ENCODE measurements around the gene YWHAQ.
A peak's percentile ranks its signal among the peaks of the same experiment; 100 is the strongest.

Gene YWHAQ

GRCh38 chr2:9630736-9631552, at the start of gene YWHAQ:
YWHAQ (minus strand) TSS chr2:9630997; CDS start chr2:9630452, 545 bp downstream.
- DNase-seq (ENCODE audit: low read depth in 2 of 2) = peak; percentile 96

GRCh38 chr2:9680082-9680481, 49.3 kb upstream of the YWHAQ start:
- no peak for DNase-seq (ENCODE audit: low read depth in 2 of 2)

DNA sequence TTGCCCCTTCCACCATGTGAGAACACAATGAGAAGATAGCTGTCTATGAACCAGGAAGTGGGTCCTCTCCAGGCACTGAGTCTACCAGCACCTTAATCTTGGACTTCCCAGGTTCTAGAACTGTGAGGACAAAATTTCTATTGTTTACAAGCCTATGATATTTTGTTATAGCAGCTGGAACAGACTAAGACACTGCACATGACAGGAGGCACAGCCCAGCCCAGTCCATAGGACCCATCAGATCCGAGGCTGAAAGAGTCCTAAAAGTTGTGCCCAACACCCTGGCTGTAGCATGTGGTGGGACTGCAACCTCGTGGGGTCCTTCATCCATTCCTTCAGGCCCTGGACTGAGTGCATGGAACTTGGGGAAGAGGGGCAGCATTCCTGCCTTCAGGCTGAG, 48.4 kb upstream of the YWHAQ start:
- DNase-seq (ENCODE audit: low read depth in 2 of 2) = no peak

DNA sequence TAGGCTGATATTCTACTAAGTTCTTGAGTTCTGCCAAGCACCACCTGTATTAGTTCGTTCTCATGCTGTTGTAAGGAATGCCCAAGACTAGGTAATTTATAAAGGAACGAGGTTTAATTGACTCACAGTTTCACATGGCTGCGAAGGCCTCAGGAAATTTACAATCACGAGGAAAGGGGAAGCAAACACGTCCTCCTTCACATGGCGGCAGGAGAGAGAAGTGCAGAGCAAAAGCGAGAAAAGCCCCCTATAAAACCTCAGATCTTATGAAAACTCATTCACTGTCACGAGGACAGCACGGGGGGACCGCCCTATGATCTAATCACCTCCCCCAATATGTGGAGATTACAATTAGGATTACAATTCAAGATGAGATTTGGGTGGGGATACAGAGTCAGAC, 47.7 kb upstream of the YWHAQ start:
- no peak for DNase-seq (ENCODE audit: low read depth in 2 of 2)

- DNase-seq (ENCODE audit: low read depth in 2 of 2) = no peak
Observed at GRCh38 chr2:9675415-9676351, 44.9 kb upstream of the YWHAQ start.

DNA sequence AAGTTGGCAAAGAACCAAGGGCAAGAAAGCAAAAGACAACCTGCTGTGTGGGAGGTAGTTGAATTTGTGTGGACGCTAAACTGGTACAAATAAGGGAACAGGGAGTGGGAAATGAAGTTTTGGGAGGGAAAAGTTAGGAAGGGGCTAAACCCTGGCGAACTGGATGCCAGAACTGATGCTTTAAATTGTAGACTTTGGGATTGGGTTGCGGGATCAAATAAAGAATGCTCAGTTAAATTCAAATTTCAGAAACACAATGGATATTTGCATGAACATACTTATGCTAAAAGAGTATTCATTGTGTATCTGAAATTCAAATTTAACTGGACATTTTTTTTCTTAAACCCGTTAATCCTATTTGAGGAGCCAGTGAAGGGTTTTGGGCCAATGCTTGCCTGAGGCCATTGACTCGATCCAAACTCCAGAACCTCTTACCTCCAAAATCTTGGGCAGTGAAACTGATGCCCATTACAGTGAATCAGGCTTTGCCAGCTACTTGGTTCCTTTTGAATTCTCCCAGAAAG, 44.2 kb upstream of the YWHAQ start:
- no peak for DNase-seq (ENCODE audit: low read depth in 2 of 2)

- no peak for DNase-seq (ENCODE audit: low read depth in 2 of 2)
Observed at GRCh38 chr2:9673914-9674481, 43.2 kb upstream of the YWHAQ start.

- no peak for DNase-seq (ENCODE audit: low read depth in 2 of 2)
Observed at GRCh38 chr2:9668687-9669345, 38.0 kb upstream of the YWHAQ start.

- no peak for DNase-seq (ENCODE audit: low read depth in 2 of 2)
Observed at GRCh38 chr2:9667826-9668225, 37.0 kb upstream of the YWHAQ start.

DNA sequence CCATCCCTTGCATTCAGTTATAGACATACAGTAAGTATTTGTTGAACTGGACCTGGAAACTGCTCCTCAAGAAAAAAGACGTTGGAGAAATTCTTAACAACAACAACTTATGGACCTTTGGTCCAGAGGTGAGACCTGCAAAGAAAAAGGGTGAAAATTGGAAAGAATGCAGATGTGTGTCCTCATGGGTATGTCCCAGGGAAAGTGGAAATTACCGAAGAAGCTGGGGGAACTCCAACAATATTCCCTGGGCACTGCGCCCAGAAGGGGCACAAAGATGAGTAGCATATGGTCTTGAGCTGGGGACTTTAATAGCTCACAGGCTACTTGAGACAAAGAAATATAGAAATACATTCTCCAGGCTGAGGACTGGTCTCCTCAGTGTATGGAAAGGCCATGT, 35.5 kb upstream of the YWHAQ start:
- DNase-seq (ENCODE audit: low read depth in 2 of 2) = no peak

GRCh38 chr2:9665898-9666297, 35.1 kb upstream of the YWHAQ start:
- no peak for DNase-seq (ENCODE audit: low read depth in 2 of 2)

GRCh38 chr2:9664365-9664764, 33.6 kb upstream of the YWHAQ start:
- no peak for DNase-seq (ENCODE audit: low read depth in 2 of 2)

DNA sequence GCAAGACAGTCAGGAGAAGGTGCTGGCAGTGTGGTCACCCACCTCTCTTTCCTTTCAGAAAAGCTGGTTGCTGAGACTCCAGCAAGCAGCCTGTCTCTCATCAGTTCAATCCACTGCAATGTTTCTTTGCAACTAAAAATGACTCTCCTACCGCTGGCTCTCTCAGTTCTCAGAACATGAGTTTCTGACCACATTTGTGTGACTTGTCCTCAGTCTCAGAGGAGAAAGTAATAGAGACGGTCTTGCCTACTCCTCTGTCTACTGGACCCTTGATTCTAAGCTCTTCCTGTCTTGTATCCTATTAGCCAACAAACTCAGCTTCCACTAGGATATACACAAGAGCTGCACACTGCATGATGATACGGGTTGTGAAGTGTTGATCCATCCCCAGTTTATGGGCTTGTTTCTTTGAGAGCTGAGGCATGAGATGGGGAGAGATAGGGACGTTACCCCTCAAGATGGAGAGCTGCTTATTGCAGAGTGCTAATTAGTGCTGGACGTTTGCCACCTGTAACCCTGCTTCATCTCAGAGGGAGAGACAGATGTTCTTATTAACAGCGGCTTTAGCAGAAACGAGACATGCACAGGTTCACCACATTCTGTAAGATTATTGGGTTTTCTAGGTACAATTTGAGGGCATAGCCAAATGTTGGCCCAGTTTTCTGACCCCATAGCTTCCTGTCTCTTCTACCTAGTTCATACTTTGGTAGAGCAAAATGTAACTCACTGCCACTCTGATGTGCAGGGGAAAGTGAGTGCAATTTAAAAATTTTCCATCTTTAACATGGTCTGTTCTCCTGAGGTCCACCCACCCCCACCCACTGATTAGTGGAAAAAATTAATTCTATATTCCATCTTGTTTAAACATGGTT, 32.4 kb upstream of the YWHAQ start:
- no peak for DNase-seq (ENCODE audit: low read depth in 2 of 2)

- DNase-seq (ENCODE audit: low read depth in 2 of 2) = no peak
Observed at GRCh38 chr2:9661261-9661660, 30.5 kb upstream of the YWHAQ start.

- DNase-seq (ENCODE audit: low read depth in 2 of 2) = no peak
Observed at GRCh38 chr2:9660781-9661180, 30.0 kb upstream of the YWHAQ start.

DNA sequence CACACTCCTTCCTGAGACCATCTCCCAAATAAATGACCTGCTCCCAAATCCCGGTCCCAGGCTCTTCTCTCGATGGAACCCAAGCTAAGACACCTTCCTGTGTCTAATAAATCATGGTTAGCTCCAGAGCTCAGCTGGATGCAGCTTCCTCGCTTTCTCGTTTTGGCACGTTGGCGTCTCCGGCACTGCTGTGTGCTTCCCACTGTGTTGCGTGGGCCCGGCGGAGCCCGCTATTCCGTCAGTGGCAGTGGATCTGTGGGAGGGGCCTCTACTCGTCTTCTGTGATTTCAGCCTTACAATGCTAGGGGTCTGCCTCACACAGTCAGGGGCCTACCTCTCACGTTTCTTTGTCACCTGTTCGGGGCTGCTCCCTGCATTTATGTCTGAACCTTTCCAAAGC, 29.4 kb upstream of the YWHAQ start:
- DNase-seq (ENCODE audit: low read depth in 2 of 2) = no peak

GRCh38 chr2:9658972-9659371, 28.2 kb upstream of the YWHAQ start:
- no peak for DNase-seq (ENCODE audit: low read depth in 2 of 2)

DNA sequence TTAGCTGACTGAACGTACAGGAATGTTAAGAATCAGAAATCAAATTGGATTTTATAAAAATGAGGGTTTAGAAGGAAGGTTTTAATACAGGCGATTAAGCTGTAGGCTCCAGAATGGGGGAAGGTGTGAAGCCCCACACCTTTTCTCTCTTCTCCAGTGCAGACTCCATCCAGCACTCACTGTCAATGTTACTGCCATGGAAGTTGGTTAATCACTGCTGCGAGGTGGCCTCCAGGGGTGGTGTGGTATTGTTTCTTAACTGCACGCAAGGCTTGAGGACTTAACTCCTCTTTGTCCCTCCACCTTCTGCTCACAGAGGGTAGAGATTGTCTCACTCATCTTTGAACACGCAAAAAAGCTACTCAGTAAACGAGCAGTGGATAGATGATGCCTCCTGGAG, 26.9 kb upstream of the YWHAQ start:
- no peak for DNase-seq (ENCODE audit: low read depth in 2 of 2)

DNA sequence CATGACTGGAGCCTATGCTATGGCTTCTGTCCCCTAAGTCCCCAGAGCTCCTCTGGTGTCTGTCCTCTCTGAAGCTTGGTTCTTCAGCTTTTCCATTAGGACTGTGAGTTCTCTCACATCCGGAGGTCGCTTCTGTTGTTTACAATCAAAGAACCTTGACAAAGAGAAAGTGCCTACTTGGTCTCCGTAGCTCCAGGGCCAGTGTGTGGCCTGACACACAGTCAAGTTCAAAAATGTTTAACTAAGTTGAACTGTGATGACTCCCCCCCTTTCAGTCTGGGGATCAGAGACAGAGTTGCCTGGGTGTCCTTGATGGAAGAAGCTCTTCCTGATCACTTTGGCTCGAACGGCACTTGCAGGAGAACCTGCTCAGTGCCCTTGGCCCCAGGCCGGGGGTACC, 26.3 kb upstream of the YWHAQ start:
- no peak for DNase-seq (ENCODE audit: low read depth in 2 of 2)

- DNase-seq (ENCODE audit: low read depth in 2 of 2) = peak; percentile 14 to 40
Observed at GRCh38 chr2:9656270-9656766, 25.5 kb upstream of the YWHAQ start.

Data from activated CD8-positive, alpha-beta memory T cell treated with anti-CD3 and anti-CD28 coated beads for 4 hours (primary cell).